Mesenchymal stem cell (in vitro differentiated cells and primary cell): Measurements from ENCODE around the gene ENDOD1.

Experiments used
- DNase-seq: peaks from one replicate; pipeline ENCODE4 v3.0.0-alpha.2; 2013
- H2AFZ ChIP-seq: one replicate; pipeline ENCODE4 v1.6.1; 2013; ENCODE audit warnings: low read depth, mild to moderate bottlenecking, control low read depth, inconsistent platforms, low read length, moderate library complexity
- H2AK5ac ChIP-seq: 2 replicates; pipeline ENCODE4 v1.6.1; 2013; ENCODE audit warnings: low read length, moderate library complexity, mild to moderate bottlenecking, inconsistent platforms; ENCODE audit not compliant: severe bottlenecking
- H2BK120ac ChIP-seq: one replicate; pipeline ENCODE4 v1.6.1; 2013; ENCODE audit warnings: low read depth, mild to moderate bottlenecking, inconsistent platforms, low read length, moderate library complexity
- H2BK12ac ChIP-seq, 2 experiments: one replicate each; pipeline ENCODE4 v1.6.1; 2013; ENCODE audit warnings: inconsistent platforms in 2 of 2, low read length in 2 of 2, mild to moderate bottlenecking in 2 of 2, moderate library complexity in 2 of 2, control low read depth in 1 of 2
- H2BK15ac ChIP-seq: one replicate; pipeline ENCODE4 v1.6.1; 2013; ENCODE audit warnings: mild to moderate bottlenecking, low read depth, inconsistent platforms; ENCODE audit not compliant: poor library complexity, severe bottlenecking
- H2BK5ac ChIP-seq: 2 replicates; pipeline ENCODE4 v1.6.1; 2013; ENCODE audit warnings: low read depth, mild to moderate bottlenecking, low read length, control low read depth, inconsistent platforms; ENCODE audit not compliant: poor library complexity, severe bottlenecking
- H3K14ac ChIP-seq, 2 experiments: one replicate each; pipeline ENCODE4 v1.6.1; 2013; ENCODE audit warnings: inconsistent platforms in 2 of 2, low read length in 2 of 2, control low read depth in 1 of 2, mild to moderate bottlenecking in 1 of 2, moderate library complexity in 1 of 2
- H3K18ac ChIP-seq, 2 experiments: one replicate each; pipeline ENCODE4 v1.6.1; 2013; ENCODE audit warnings: inconsistent platforms in 2 of 2, low read length in 2 of 2, control low read depth in 1 of 2, low read depth in 1 of 2, mild to moderate bottlenecking in 1 of 2
- H3K23ac ChIP-seq, 2 experiments: one replicate each; pipeline ENCODE4 v1.6.1; 2013; ENCODE audit warnings: inconsistent platforms in 2 of 2, low read length in 2 of 2, mild to moderate bottlenecking in 2 of 2, moderate library complexity in 2 of 2, control low read depth in 1 of 2
- H3K27ac ChIP-seq: 2 replicates; pipeline ENCODE4 v1.5.1; 2013; ENCODE audit warnings: mild to moderate bottlenecking, moderate library complexity, low read length, control low read depth, inconsistent platforms; ENCODE audit not compliant: poor library complexity, severe bottlenecking
- H3K27me3 ChIP-seq, 2 experiments: 2 replicates each; pipeline versions ENCODE4 v1.6.1 to v1.7.0; 2013; ENCODE audit warnings: low read length in 2 of 2, mild to moderate bottlenecking in 2 of 2, moderate library complexity in 2 of 2, control low read depth in 1 of 2, inconsistent platforms in 1 of 2; ENCODE audit not compliant: control insufficient read depth in 1 of 2, insufficient read depth in 1 of 2
- H3K36me3 ChIP-seq, 2 experiments: 2 replicates each; pipeline versions ENCODE4 v1.6.1 to v1.7.0; 2013; ENCODE audit warnings: low read length in 2 of 2, control low read depth in 1 of 2, inconsistent platforms in 1 of 2, low read depth in 1 of 2, mild to moderate bottlenecking in 1 of 2; ENCODE audit not compliant: insufficient read depth in 2 of 2, control insufficient read depth in 1 of 2
- H3K4ac ChIP-seq, 2 experiments: one replicate each; pipeline ENCODE4 v1.6.1; 2013; ENCODE audit warnings: inconsistent platforms in 2 of 2, low read length in 2 of 2, mild to moderate bottlenecking in 2 of 2, moderate library complexity in 2 of 2, control low read depth in 1 of 2, low read depth in 1 of 2
- H3K4me1 ChIP-seq: 2 replicates; pipeline ENCODE4 v1.6.1; 2013; ENCODE audit warnings: low read depth, low read length, control low read depth; ENCODE audit not compliant: control insufficient read depth, insufficient read depth
- H3K4me2 ChIP-seq: 2 replicates; pipeline ENCODE4 v1.6.1; 2013; ENCODE audit warnings: low read length, mild to moderate bottlenecking, inconsistent platforms; ENCODE audit not compliant: poor library complexity, severe bottlenecking
- H3K4me3 ChIP-seq, 2 experiments: 2 replicates each; pipeline versions ENCODE4 v1.5.1 to v1.7.0; 2013; ENCODE audit warnings: low read length in 2 of 2, mild to moderate bottlenecking in 2 of 2, control low read depth in 1 of 2, low read depth in 1 of 2; ENCODE audit not compliant: insufficient read depth in 1 of 2
- H3K79me1 ChIP-seq: replicated peaks from 2 replicates; pipeline ENCODE4 v1.6.1; 2013; ENCODE audit warnings: mild to moderate bottlenecking, control low read depth, low read length, inconsistent platforms; ENCODE audit not compliant: poor library complexity, severe bottlenecking
- H3K9ac ChIP-seq: 2 replicates; pipeline ENCODE4 v1.7.0; 2013; ENCODE audit warnings: mild to moderate bottlenecking, low read length, moderate library complexity
- H3K9me3 ChIP-seq: 2 replicates; pipeline ENCODE4 v1.7.0; 2013; ENCODE audit warnings: mild to moderate bottlenecking, low read length; ENCODE audit not compliant: control insufficient read depth
- H4K8ac ChIP-seq: one replicate; pipeline ENCODE4 v1.6.1; 2013; ENCODE audit warnings: inconsistent platforms, mild to moderate bottlenecking, low read length, moderate library complexity
- H4K91ac ChIP-seq: one replicate; pipeline ENCODE4 v1.6.1; 2013; ENCODE audit warnings: mild to moderate bottlenecking, low read length, inconsistent platforms
- WGBS: methylation state at CpG from one replicate; pipeline ENCODE4 v1.1.7; 2013; ENCODE audit warnings: mixed read lengths; 5-methylcytosine and 5-hydroxymethylcytosine counted together

Gene ENDOD1

GRCh38 chr11:95076416-95076815, 13.2 kb upstream of the ENDOD1 start:
- Histone ChIP-seq H2BK5ac (no peak overlapping the region), H3K4me3 (no peak overlapping the region), H3K23ac (no peak overlapping the region), H4K8ac (no peak overlapping the region), H2BK120ac (no peak overlapping the region), H3K9ac (no peak overlapping the region), H2AFZ (no peak overlapping the region), H3K14ac (no peak overlapping the region), H3K79me1 (peaks cover 1% of the 10 kb centered on the region), H3K36me3 (no peaks in the 10 kb centered on the region), H2BK15ac (no peak overlapping the region), H2BK12ac (no peak overlapping the region), H2AK5ac (no peak overlapping the region), H4K91ac (no peak overlapping the region), H3K9me3 (no peaks in the 10 kb centered on the region), H3K4me1 (peaks cover 5% of the 10 kb centered on the region), H3K18ac (no peak overlapping the region), H3K4ac (no peak overlapping the region), H3K27ac (no peak overlapping the region), H3K4me2 (no peak overlapping the region), H3K27me3 (no peaks in the 10 kb centered on the region)
- 22% methylated on average over 1 of the region's 1 CpG for WGBS
- peak; percentile 53 for DNase-seq

- H3K4me1 ChIP-seq: peaks cover 5% of the 10 kb centered on the region
- no peak overlapping the region for H3K9ac ChIP-seq
- no peak overlapping the region for H3K4ac ChIP-seq
- H3K18ac ChIP-seq: no peak overlapping the region
- H3K4me3 ChIP-seq: no peak overlapping the region
- H2BK12ac ChIP-seq: no peak overlapping the region
- no peak overlapping the region for H2BK15ac ChIP-seq
- no peaks in the 10 kb centered on the region for H3K27me3 ChIP-seq
- H2BK5ac ChIP-seq: no peak overlapping the region
- H3K79me1 ChIP-seq: peaks cover 1% of the 10 kb centered on the region
- no peak overlapping the region for H2AK5ac ChIP-seq
- H3K14ac ChIP-seq: no peak overlapping the region
- H3K9me3 ChIP-seq: no peaks in the 10 kb centered on the region
- H2AFZ ChIP-seq: no peak overlapping the region
- H2BK120ac ChIP-seq: no peak overlapping the region
- no peak overlapping the region for H3K4me2 ChIP-seq
- no peak overlapping the region for H4K8ac ChIP-seq
- H3K27ac ChIP-seq: no peak overlapping the region
- H4K91ac ChIP-seq: no peak overlapping the region
- DNase-seq: no peak
- no peak overlapping the region for H3K23ac ChIP-seq
- no peaks in the 10 kb centered on the region for H3K36me3 ChIP-seq
These were observed 12.7 kb upstream of the ENDOD1 start for GRCh38 chr11:95076981-95077380.

- no peak overlapping the region for H3K27ac ChIP-seq
- peaks cover 5% of the 10 kb centered on the region for H3K4me1 ChIP-seq
- H3K27me3 ChIP-seq: no peaks in the 10 kb centered on the region
- no peak overlapping the region for H3K23ac ChIP-seq
- no peak overlapping the region for H2BK12ac ChIP-seq
- no peak overlapping the region for H3K18ac ChIP-seq
- no peak overlapping the region for H2BK5ac ChIP-seq
- no peak overlapping the region for H3K4me3 ChIP-seq
- no peak overlapping the region for H2AK5ac ChIP-seq
- H3K14ac ChIP-seq: no peak overlapping the region
- no peak overlapping the region for H2AFZ ChIP-seq
- H4K91ac ChIP-seq: no peak overlapping the region
- H2BK15ac ChIP-seq: peak overlapping the region; percentile 52
- no peak overlapping the region for H4K8ac ChIP-seq
- 88% methylated on average over 1 of the region's 1 CpG for WGBS
- H3K4me2 ChIP-seq: no peak overlapping the region
- no peaks in the 10 kb centered on the region for H3K9me3 ChIP-seq
- no peak overlapping the region for H3K9ac ChIP-seq
- H3K79me1 ChIP-seq: no peaks in the 10 kb centered on the region
- H3K4ac ChIP-seq: no peak overlapping the region
- DNase-seq: no peak
- no peak overlapping the region for H2BK120ac ChIP-seq
- no peaks in the 10 kb centered on the region for H3K36me3 ChIP-seq
These were observed 11.1 kb upstream of the ENDOD1 start for GRCh38 chr11:95078526-95078925.

- Histone ChIP-seq H3K27ac (no peak overlapping the region), H4K8ac (peak overlapping the region; percentile 65), H2AFZ (no peak overlapping the region), H3K18ac (no peak overlapping the region), H3K9ac (no peak overlapping the region), H2AK5ac (no peak overlapping the region), H4K91ac (no peak overlapping the region), H2BK120ac (no peak overlapping the region), H3K4me1 (peaks cover 5% of the 10 kb centered on the region), H2BK15ac (no peak overlapping the region), H3K79me1 (no peaks in the 10 kb centered on the region), H2BK12ac (peak overlapping the region in 1 of 2 experiments; percentile 32), H3K4me2 (no peak overlapping the region), H3K9me3 (no peaks in the 10 kb centered on the region), H3K4me3 (no peak overlapping the region), H3K36me3 (no peaks in the 10 kb centered on the region), H2BK5ac (no peak overlapping the region), H3K23ac (no peak overlapping the region), H3K14ac (no peak overlapping the region), H3K27me3 (no peaks in the 10 kb centered on the region), H3K4ac (peak overlapping the region; percentile 26 to 47)
- WGBS: 82% methylated on average over 4 of the region's 5 CpGs
- DNase-seq: peak; percentile 4
These were observed 8.6 kb upstream of the ENDOD1 start for GRCh38 chr11:95081010-95081409.
